Measurements from ENCODE around the gene SETBP1.

GRCh38 chr18:44741511-44741910 is 60.8 kb downstream of the SETBP1 start:
- TF ChIP-seq CTCF (conservative IDR thresholded peaks at IDR 0.05; ENCODE audit: low read depth, low read length) = no peak
- no peak for TF ChIP-seq USF2 (IDR thresholded peaks at IDR 0.05; ENCODE audit: low read depth, low read length)
- TF ChIP-seq RFX5 (IDR thresholded peaks at IDR 0.05; ENCODE audit: low read depth, low read length) = no peak
- TF ChIP-seq ELK1 (IDR thresholded peaks at IDR 0.05; ENCODE audit: borderline replicate concordance, low read depth, low read length) = no peak
- no peak for TF ChIP-seq POLR2A (IDR thresholded peaks at IDR 0.05; ENCODE audit: low read depth, low read length)
- no peak for TF ChIP-seq MAFK (IDR thresholded peaks at IDR 0.05; ENCODE audit: low read depth, low read length)
- no peak for TF ChIP-seq RCOR1 (IDR thresholded peaks at IDR 0.05; ENCODE audit: insufficient replicate concordance, low read length)
- TF ChIP-seq RAD21 (IDR thresholded peaks at IDR 0.05; ENCODE audit: low read length) = no peak
- no peak for TF ChIP-seq FOS (IDR thresholded peaks at IDR 0.05; ENCODE audit: low read depth, low read length)
- no peak for TF ChIP-seq MAZ (IDR thresholded peaks at IDR 0.05; ENCODE audit: borderline replicate concordance, low read depth, low read length)
- no peak for TF ChIP-seq MXI1 (IDR thresholded peaks at IDR 0.05; ENCODE audit: borderline replicate concordance, low read depth, low read length)
- TF ChIP-seq BHLHE40 (IDR thresholded peaks at IDR 0.05; ENCODE audit: low read depth, low read length) = no peak
- no peak for TF ChIP-seq CEBPB (IDR thresholded peaks at IDR 0.05; ENCODE audit: low read depth, low read length)

Measured in IMR-90 (cell line).